ENCODE measurements around the gene MSANTD2.

DNA sequence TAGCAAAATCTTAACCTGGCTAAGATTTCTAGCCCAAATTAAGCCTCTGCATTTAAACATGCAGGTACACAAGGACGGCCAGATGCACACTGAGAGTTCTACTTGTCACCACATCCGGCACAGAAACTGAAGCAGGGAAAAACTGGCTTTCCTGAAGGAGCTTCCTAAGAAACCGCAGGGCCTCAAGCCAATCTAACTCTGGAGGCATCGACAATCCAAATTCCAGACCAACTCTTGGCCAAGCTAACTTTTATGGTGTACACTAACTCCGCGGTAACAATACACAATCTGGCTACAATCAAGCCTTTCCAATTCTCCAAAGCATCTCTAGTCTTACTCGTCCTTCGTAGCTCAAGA is 1.2 kb downstream of the MSANTD2 start:
- TF ChIP-seq GATA2 (IDR thresholded peaks at IDR 0.05; ENCODE audit: low read depth, low read length) (no peak), GATA3 (IDR thresholded peaks at IDR 0.05; ENCODE audit: low read depth, low read length) (no peak)

All from SH-SY5Y (cell line).